ENCODE data around the gene RADIL.

Gene RADIL

DNA sequence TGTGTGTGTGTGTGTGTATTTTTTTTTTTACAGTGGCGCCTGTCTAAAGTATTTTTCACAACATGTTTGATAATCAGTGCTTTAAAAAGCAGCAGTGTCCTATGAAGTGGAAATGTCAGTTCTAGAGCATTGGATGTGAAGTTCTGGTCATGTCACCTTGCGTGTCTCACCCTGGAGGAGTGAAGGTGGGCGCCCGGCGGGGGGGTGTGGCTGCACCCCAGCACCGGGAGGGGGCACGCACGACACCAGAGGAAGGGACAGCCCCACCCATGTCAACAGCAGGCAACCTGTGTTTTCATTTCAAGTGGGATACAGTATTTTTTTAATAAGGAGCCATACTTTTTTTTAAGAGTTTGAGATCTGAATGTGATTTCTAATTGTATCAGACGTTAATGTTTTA, 112.6 kb downstream of the RADIL start:
- no peak for DNase-seq

DNA sequence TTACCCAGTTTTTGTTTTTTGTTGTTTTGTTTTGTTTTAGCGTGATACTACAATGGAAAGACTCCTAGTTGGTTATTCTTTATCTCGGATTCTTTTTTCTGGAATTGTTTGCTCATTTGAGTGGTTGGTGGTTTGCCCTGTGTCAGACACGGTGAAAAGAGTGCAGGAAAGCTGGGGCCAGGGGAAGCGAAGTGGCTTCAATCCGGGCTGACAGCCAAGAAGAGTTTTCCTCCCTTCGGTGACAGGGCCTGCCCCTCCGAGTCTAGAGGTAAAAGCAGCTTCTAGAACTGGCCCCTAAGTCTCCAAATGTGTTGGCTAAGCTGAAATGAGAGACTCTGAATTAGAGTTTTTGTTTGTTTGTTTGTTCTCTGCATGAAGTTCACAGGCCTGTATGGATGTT, 113.8 kb downstream of the RADIL start:
- no peak for DNase-seq

DNA sequence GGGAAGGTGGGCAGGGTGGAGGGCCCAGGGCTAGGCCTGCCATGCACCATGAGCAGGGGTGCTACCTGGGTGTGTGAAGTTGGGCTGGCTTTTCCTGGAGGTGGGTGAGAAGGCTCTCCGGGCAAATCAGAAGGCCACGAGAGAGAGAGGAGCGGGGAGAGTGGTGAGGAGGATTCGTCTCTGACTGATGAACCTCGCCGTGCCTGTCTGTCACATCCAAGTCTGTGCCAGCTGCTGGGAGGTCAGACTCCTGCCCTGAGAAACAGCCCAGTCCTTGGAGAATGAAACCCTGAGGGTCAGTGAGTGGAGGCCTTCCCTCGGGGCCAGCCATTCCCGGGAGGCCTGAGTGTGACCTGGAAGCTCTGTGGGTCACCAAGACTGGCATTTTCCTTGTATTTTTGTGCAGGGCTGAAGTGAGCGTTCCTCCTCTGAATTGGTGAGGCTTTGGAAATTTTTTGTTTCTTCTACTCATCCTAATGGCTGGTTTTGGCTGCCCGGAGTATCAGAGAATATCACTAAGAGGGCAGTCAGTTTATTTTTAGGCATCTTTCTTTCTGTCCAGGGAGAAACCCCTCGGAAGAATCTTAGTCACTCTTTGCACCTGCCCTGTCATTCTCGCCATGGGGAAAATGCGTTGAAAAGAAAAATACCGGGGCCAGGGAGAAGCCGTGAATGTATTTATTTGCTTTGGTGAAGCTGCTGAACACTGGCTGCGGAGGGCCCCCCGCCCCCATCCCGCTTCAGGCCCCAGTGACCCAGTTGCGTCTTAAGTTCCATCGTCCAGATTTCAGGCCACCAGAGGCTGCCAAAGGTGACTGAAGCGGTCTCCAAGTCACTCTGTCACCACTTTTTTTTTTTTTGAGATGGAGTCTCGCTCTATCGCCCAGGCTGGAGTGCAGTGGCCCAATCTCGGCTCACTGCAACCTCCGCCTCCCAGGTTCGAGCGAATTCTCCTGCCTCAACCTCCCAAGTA, 114.6 kb downstream of the RADIL start:
- no peak for DNase-seq

DNA sequence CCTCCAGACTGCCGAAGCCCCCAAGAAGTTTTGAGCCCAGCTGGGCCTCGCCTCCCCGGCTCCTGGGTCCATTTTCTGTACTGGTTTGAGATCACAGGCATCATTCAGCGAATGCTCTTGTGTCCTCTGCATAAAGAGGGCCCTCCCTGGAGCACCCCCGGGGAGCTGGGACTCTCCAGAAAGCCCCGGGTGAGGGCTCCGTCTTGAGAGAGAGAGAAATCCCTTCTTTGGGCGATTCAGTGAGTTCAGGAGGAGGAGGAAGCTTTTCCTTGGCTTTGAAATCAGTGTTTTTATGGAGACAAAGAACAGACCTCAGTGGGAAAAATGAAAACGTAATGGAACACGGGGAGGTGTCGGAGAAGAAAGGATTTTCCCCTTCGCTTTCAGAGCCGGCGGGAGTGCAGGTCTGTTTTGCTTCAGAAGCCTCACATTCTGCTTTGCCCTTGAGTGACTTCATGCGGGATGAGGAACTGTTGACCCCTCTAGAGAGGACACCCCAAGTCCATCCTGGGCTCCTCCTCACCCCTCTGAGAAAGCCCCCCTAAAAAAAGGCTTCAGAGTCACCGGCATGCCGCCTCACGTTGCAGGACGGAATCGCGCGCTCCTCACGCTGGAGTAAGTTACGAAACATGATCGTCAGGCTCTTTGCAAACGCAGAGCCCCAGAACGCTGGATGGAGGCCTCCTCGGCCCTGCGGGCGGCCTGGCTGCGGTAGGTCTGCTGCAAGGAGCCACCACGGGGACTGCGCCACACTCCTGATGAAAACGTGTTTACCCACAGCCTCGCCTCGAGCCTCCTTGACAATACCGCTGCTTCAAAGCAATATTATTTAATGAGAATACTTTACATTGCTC, 116.6 kb downstream of the RADIL start:
- no peak for DNase-seq

DNA sequence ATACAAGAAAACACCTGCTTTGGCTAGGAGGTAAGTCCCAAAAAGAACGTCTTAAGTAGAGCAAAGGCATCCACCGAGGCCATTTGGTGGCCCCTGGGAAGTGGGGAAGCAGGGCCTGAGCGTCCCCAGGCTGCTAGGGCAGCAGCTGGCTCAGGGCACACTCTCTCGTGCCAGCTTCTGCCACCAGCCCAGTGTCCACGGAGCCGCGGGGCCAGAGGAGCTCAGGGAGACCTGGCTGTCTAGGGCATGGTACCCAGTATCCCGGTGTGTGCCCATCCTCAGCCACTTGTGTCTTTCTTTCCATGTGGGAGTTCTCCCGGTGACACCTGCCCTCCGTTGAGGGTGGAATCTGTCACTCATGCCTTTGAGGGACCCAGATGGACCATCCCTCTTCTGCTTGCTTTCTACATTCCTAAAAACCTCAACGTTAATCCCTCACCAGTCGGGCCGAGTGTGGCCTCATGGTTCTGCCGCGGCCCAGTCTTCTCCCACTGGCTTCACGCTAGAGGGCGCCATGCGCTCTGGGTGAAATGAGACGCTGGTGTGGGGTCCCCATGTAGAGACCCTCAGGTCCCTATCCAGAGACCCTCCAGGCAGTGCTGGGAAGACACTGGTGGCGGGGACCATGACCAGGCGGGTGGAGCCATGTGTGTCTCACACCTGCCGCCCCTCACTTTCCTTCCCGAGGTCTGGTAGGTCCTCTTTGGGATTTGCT, 117.6 kb downstream of the RADIL start:
- DNase-seq: no peak

DNA sequence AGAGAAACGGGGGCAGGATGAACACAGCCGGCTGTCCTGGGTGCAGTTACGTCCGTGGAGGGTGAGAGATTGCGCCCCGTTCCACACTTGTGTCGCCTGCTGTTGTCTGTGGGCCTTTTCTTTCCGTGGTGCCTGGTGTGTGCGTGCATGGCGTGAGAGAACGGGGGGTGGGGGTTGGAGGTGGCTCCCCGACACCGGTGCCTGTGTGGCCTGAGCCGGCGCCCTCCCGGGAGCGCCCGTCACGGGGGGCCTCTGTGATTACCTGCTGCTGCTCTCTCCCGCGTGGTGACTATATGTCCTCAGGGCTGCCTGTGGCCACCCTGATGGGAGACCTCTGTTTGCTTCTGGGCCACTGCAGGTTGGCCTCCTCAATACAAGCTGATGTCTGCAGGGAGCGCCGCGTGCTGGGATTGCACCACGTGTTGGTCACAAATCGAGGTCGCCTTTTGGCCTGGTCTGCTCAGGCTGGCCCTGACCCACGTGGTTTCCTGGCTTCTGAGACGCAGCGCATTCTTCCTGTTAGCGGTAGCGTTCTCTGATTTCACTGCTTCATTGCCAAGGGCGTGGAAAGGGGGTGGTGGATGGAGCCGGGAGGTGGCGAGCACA, 119.0 kb downstream of the RADIL start:
- no peak for DNase-seq

DNA sequence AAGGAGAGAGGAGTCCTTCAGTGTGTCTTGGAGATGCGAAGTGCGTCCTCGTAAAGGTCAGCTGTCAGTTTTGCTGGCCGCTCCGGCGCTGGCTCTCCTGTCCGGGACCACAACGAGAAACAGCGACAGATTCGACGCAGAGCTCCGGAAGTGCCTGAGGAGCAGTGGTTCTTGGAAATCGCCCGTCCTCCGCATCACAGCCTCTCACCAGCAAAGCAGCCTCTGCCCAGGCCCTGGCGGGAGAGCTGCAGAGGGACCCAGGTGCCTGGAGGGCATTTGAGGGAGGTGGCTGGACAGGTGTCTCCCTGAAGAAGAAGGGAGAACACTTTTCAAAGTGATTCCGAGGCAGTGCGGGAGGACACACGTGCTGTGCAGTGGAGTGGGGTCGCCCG, 119.7 kb downstream of the RADIL start:
- no peak for DNase-seq

DNA sequence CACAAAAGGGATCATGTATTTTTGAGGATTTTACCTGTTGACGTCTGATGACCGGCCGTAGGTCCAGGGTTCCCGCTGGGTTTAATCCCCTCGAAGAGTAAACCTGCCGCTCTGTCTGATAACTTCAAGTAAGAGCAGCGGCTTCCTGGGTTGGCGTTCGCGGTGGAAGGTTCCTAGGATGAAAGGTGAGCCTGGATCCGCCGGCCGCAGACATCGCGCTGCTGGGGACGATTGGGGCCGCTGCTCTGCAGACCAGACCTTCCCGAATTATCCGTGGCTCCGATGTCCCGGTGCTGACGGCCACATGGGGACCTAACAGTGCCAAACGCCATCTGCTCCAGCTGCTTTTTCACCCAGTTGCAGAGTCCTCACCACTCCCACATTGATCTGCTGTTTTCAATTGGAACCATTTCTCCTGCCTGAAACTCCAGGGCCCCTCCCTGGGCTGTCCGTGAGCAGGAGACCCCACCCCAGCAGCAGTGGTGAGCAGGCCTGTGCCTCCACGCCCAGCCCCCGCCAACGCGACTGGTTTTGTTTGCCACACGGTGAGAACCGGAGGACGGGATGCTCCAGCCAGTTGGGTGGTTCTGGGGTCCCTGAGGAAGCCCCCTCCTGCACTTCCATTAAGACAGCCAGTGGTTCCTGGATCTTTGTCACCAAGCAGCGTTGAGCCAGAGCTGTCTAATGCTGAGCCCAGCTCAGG, 120.3 kb downstream of the RADIL start:
- DNase-seq: no peak

DNA sequence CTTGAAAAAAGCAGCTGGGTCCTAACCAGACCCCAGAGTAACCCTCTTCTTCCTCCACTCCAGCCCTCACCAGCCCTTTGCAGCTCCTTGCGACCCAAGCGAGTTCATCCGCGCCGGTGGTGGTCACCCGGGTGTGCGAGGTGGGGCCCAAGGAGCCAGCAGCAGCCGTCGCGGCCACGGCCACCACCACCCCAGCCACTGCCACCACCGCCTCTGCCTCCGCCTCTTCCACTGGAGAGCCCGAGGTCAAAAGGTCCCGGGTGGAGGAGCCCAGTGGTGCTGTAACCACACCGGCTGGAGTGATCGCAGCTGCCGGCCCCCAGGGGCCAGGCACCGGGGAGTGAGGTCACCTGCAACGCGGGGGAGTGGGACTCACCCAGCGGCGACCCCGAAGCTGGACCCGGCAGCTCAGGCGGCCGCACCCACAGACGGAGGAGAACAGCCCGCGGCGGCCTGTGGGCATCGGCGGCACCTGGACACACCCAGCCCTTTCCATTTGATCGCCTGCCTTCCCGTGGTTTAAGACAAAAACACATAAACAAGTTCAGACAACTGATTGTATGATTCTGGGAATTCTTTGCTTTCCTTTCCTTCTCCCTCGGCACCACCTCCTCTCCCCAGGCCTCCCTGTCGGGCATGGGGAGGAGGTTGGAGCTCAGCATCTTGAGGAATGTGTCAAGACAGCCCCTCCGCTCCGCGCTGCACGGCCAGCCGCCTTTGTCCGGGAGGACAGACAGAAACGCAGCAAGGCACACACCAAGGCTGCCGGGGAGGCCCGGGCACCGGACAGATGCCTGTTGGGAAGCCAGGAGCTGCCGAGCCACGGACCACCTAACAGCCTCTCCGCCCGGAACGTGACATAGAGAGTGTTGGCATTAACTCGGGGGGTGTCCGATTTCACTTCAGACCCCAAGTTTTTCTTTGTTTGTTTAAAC, 121.1 kb downstream of the RADIL start:
- no peak for DNase-seq

DNA sequence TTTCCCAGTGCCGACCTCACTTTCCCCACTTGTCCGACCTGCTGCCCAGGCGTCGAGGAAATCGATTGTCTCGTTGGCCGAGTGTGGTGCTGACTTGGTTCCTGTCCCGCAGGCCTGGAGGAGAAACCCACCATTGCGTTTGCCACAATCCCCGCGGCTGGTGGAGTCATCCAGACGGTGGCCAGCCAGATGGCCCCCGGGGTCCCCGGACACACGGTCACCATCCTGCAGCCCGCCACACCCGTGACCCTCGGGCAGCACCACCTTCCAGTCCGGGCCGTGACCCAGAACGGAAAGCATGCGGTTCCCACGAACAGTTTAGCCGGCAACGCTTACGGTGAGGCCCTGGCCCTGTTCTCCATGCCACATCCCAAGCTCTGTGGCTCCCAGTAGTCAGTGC, 122.6 kb downstream of the RADIL start:
- DNase-seq: no peak

DNA sequence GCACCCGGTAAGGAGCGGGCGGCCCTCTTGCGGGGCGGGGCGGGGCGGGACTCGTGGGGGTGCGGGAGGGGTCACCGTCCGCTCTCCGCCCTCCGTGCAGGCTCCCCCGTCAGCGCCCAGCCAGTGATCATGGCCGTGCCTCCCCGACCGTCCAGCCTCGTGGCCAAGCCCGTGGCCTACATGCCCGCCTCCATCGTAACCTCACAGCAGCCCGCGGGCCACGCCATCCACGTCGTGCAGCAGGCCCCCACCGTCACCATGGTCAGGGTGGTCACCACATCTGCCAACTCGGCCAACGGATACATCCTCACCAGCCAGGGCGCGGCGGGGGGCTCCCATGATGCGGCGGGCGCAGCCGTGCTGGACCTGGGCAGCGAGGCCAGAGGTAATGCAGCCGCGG, 124.3 kb downstream of the RADIL start:
- DNase-seq: no peak

DNA sequence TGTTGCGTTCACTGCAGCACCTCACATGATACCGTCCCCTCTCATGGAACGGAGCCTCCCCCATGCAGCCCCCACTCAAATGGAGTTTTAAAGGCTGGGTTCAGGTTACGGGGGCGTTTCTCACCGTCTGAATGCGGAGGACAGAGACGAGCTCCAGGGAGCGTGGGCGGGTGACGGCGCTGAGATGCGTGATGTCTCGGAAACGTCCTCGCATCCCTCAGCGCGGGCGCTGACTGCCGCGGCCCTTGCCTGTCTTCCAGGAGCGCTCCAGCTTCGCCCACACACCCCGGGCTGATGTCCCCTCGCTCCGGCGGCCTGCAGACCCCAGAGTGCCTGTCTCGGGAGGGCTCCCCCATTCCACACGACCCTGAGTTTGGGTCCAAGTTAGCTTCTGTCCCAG, 124.7 kb downstream of the RADIL start:
- DNase-seq: no peak

DNA sequence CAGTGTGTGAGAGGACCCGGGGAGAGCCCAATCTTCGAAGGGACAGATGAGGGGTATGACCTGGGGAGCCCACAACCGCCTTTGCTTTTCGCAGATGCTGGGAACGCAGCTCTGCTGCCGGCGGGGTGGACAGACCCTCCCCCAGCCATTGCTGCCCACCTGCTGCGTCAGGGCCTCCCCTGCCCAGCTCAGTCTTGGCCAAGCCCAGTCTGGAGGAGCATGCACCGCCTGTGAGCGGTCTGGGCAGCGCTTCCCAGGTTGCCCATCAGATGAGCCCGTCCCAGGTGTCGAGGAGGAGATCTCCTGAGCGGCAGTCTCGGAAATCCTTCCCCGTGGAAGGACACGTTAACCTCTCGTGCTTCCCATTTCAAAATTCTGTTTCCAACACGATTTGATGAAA, 125.4 kb downstream of the RADIL start:
- no peak for DNase-seq

DNA sequence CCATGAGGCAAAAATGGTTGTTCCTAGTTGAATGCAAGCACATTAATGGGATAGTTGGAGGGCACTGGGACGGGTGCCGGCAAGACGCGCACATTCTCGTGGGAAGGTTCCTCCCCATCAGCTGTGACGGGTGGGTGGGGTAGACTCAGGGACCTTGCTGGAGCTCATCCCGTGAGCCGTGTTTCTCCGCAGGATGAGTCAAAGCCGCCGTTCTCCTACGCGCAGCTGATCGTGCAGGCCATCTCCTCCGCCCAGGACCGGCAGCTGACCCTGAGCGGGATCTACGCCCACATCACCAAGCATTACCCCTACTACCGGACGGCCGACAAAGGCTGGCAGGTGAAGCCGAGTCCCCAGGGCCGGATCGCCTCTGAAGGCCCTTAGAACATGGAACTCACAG, 128.5 kb downstream of the RADIL start:
- DNase-seq: no peak

DNA sequence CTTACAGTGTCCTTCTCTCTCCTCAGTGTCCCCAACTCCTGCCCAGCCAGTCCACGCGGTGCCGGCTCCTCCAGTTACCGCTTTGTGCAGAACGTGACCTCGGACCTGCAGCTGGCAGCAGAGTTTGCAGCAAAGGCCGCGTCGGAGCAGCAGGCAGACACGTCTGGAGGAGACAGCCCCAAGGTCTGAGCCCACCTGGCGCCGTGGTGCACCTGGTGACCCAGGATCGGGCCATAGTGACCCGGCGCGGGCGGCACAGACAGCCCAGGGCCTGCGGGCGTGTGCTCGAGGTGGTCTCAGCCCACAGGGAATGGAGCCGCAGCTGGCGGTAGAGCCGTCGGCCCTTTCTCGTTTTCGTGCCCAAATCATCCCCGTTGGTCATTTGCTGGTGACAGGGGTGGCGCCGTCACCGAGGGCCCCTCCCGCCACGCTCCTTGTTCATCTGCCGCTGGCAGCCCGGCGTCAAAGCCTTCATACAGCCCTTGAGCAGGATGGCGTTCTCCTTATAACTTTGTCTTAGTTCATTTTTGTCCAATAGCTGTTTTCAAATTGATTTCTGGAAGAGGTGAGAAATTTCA, 129.0 kb downstream of the RADIL start:
- no peak for DNase-seq

DNA sequence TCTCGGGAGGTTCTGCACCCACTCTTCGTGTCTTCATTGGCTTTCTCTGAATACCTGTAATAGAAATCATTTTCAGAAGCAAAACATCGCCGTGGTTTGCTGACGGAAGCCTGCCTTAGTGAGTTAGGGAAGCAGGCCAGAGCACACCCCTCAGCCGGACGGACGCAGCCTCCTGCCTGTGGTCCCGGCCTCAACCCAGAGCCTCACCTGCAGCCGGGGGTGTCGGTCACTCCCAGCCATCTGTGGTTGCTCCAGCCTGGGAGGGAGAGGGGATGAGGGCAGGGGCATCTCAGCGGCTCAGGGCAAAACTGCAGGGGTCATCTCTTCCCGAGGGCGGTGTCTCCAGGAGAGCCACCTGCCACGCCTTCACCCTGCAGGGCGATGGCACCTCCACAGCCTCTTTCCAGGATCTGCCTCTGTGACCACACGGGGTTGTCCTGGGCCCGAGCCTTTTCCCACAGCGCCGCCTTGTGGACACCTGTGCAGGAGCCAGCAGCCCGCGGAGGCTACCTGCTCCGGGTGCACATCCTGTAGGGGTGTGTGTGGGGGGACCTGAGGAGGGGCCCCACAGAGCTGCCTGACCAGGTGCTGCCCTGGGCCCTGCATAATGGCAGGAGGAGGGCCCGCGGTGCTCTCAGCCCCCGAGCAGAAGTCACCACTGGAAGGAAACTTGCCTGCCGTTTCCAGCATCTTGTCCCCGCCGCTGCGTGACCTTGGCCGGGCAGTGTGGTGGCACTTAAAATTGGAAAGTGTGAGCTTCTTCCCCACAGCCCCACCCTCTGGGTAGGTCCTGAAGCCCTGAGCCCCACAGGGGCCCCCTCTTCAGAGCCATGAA, 129.7 kb downstream of the RADIL start:
- peak; percentile 76 for DNase-seq

DNA sequence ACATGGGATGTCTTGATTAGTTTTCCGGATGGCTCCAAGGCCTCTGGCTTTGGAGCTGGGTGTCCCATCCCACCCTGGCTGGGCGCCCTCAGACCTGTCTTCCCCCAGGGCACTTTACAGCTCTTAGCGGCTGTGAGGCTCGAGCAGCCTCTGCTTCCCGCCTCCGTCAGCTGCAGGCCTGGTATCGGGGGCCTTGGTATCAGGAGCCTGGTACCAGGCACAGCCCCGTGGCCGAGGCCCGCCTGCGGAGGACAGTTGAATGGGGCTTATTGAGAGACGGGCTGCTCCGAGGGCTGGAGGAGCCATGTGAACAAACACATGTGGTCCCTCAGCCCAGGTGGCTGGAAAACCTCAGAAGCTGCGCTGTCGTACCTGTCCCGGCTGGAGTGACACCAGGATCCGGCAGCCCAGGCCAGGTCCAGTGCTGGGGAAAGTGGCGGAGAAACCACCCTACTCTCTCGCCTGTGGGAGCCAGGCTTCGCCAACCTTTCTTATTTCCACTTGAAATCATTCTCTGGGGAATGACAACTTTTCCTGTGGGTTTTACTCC, 132.0 kb downstream of the RADIL start:
- DNase-seq: no peak

DNA sequence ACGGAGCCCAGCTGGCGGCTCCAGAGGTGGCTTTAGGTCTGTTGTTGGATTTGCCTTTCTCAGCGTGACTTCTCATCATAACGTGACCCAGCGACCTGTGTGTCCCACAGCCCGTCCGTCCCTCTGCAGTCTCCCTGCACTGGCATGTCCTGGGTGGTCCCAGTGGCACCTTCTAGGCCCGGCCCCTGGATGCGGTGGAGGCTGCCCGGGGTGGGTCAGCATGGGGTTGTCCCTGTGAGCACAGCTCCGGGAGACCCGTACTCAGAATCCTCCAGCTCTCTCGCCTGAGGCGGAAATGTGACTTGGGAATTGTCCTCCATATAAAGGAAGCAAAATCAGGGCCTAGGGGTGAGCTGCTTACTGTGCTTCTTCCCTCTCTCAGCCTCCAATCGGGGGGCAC, 133.7 kb downstream of the RADIL start:
- DNase-seq: no peak

DNA sequence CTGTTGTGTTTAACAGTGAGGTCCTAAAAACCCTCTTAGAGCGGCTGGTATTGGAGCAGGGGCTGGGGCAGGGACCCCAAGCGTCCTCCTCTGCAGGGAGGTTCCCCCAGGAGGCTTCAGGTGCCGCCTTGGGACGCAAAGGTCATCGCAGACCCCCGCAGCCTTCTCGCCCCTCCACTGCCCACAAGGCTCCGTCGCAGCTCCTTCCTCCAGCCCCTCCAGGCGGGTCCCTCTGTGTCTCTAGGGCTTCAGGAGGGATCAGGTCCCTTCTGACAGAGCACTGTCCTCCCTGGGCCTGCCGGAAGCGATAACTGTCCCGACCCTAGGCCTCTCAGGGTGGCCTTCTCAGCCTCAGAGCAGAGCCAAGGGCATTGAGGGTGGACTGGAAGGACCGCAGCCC, 134.2 kb downstream of the RADIL start:
- DNase-seq: no peak
